Fibroblast of lung (primary cell): ENCODE measurements around the gene KRTAP5-2.

ENCODE experiments used
- EZH2 ChIP-seq: IDR thresholded peaks from 2 replicates; pipeline ENCODE4 v1.5.1; 2012; ENCODE audit warnings: low read length, control low read depth, mild to moderate bottlenecking; ENCODE audit errors: missing control alignments
- TF ChIP-seq, protein P1 (sequence below), 2 donors: IDR thresholded peaks in 1 of 2; conservative IDR thresholded peaks in 1 of 2; 1 replicate in 1 of 2; 2 replicates in 1 of 2; pipeline ENCODE4 v1.5.1; 2011 to 2012; ENCODE audit warnings: low read length in 2 of 2, control low read depth in 1 of 2, inconsistent platforms in 1 of 2, low read depth in 1 of 2, mild to moderate bottlenecking in 1 of 2

- TF ChIP-seq, protein P1, sequence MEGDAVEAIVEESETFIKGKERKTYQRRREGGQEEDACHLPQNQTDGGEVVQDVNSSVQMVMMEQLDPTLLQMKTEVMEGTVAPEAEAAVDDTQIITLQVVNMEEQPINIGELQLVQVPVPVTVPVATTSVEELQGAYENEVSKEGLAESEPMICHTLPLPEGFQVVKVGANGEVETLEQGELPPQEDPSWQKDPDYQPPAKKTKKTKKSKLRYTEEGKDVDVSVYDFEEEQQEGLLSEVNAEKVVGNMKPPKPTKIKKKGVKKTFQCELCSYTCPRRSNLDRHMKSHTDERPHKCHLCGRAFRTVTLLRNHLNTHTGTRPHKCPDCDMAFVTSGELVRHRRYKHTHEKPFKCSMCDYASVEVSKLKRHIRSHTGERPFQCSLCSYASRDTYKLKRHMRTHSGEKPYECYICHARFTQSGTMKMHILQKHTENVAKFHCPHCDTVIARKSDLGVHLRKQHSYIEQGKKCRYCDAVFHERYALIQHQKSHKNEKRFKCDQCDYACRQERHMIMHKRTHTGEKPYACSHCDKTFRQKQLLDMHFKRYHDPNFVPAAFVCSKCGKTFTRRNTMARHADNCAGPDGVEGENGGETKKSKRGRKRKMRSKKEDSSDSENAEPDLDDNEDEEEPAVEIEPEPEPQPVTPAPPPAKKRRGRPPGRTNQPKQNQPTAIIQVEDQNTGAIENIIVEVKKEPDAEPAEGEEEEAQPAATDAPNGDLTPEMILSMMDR (conservative IDR thresholded peaks at IDR 0.05 in 1 of 2, IDR thresholded peaks at IDR 0.05 in 1 of 2; ENCODE audit: low read depth in 1 of 2, low read length in 2 of 2) = no peak
- no peak for TF ChIP-seq EZH2
Measured at GRCh38 chr11:1603629-1604028, 5.5 kb upstream of the KRTAP5-2 start.
